ENCODE results near the gene CTNNB1.

Gene CTNNB1

DNA sequence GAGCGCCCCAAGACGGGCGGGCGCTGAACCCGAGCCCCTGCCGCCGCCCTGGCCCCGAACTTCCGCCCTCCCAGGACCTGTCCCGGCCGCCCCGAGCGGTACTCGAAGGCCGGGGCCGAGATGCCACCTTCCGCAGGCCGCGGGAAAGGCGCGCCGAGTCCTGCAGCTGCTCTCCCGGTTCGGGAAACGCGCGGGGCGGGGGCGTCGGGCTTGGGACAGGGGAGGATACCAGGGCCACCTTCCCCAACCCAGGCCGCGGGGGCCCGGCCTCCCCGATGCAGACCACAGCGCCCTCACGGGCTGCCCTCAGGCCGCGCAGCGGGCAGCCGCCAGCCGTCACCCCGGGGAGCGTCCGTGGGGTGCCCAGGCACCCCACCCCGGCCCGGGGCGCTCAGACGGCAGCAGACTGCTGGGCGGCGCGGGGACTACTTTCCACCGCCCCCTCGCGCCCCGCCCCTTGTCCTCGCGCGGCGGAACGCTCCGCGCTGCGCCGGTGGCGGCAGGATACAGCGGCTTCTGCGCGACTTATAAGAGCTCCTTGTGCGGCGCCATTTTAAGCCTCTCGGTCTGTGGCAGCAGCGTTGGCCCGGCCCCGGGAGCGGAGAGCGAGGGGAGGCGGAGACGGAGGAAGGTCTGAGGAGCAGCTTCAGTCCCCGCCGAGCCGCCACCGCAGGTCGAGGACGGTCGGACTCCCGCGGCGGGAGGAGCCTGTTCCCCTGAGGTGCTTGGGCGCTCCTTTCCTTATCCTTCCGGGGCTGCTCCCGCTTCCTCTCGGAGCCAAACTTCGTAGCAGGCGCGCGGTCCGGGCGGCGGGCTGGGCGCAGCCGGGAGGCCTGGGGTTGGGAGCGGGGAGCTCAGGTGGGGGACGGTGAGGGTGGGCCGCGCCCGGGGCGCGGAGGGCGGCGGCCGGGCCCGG lies at the start of gene CTNNB1:
TSS of gene CTNNB1 (plus strand) at position 556 of the 916 bp plus-strand sequence. CDS start 24,564 bp downstream, outside the sequence.
- DNase-seq = peak; percentile 85 to 94 (median 90)

DNA sequence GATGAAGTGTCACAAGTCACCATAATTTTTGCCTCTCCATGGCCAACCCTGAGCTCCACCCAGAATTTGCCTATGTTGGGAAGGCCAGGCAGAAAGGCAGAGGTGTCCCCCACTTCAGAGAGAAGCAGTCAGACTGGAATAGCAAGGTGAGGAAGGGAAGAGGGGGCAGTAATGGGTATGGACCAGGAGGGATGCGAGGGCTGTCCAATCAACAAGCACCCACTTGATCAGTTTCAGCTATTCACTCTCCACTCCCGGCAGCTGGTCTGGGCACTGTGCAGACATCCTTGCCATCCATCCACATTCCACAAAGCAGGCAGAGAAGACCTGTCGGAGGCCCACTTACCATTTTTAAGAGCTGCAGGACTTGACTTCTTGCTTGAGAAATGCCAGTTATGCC lies 43.5 kb upstream of the CTNNB1 start:
- DNase-seq = no peak

DNA sequence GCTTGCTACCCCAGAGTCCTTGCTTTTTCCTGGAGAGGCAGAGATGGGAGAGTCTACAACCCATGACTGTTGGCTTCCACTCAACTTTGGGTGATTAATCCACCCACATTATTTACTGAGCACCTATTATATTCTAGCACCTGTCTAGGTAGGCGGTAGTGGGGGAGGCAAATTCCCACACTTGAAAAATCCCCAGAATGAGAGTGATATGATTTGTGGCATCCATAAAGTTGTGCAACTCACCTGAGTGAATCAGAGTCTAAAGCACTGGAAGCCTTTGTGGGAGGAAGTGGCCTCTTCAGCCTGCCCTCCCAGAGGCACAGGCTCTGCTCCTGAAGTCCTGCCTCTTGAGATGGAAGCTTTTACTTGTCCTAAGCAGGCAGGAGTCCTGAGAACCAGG lies 40.4 kb upstream of the CTNNB1 start:
- DNase-seq = no peak

DNA sequence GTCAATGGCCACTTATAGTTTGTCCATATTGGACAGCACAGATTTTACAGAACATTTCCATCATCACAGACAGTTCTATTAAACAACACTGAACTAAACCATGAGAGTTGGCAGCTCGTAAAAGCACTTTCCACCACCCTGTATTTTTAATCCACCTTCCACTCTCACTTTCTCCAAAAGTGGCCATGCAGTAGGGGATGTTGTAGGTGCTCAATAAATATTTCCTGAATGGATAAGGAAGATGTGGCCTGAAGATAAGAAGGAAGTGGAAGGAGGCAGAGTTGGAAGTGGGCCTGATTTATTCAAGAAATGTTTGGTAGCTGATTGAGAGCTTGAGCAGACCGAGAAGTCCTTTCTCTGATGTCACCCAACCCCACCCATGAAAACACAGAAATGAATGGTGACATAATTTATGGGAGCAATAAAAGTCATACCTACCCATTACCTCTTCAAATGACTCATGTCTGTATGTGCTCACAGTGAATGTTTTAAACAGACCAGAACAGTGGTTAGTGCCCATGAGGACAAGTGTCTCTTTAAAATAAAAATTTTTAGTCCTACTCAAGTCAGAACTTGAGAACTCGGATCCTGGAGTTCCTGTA lies 39.6 kb upstream of the CTNNB1 start:
- no peak for DNase-seq

DNA sequence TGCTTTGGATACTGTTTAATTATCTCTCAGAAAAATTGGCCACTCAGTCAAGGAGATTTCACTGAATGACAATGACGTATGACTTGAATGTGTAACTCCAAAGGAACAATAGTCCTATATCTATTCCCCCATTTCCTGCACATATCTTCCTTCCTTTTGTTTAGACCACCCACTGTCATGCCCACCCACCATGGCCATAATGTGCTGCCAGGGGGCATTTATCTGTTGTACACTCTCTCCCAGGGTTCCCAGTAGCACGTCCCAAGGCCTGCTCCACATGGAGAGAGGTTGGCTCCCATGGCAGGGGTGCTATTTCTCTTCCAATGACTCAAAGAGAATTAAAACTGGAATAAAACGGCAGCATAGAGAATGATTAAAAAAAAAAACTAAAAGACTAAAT lies 36.8 kb upstream of the CTNNB1 start:
- DNase-seq = no peak

DNA sequence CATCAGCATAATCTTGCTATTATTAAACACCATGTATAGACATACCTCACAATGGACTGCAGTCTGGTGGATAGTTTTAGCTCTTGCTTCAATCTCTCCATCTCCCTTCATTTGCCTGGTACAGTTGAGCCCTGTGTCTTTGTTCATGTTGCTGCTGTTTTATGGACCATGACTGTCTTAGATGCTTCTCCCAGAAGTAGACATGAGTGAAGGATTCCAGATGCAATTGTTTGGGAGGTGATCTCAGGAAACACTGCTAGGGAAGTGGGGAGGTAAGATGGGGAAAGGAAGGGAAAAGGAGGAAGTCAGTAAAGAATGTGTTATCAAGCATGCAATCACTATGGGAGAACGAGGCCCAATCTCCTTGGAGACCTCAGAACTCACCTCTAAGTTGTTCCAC lies 36.3 kb upstream of the CTNNB1 start:
- DNase-seq = no peak

DNA sequence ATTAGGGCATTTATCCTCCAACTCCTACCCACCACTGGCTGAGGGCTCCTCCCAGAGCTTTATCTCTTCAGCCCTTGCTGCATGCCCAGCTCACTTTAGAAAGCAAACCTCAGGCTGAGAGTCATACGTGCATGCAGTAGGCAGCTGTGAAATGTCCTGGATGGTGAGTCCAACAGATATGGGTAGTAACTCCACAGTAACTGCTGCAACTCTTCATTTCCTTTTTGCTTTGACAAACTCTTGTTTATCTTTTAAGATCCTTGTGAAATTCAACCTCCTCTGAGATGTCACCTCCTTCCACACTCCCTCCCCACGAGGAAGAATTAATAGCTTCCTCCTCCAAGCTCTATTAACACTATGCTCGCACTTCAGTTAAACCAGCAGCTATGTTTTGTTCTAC lies 35.9 kb upstream of the CTNNB1 start:
- no peak for DNase-seq

DNA sequence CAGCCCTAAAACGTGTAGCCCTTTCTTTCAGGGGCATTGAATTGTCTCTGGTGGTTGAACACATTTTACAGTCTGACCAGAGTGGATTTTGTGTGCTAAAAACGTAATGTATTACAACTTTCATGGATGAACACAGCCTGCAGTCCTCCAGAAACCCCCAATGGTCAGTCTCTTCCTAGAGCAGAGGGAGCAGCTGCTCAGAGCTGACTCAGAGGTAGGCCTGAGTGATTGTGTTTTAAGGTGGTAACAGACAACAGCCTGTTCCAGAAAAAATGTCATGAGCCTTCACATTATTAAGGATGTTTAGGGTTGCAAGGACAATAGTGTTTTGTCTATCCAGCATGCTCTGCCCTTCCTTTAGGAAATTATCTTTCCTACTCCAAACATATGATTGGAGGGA lies 34.5 kb upstream of the CTNNB1 start:
- DNase-seq = no peak

DNA sequence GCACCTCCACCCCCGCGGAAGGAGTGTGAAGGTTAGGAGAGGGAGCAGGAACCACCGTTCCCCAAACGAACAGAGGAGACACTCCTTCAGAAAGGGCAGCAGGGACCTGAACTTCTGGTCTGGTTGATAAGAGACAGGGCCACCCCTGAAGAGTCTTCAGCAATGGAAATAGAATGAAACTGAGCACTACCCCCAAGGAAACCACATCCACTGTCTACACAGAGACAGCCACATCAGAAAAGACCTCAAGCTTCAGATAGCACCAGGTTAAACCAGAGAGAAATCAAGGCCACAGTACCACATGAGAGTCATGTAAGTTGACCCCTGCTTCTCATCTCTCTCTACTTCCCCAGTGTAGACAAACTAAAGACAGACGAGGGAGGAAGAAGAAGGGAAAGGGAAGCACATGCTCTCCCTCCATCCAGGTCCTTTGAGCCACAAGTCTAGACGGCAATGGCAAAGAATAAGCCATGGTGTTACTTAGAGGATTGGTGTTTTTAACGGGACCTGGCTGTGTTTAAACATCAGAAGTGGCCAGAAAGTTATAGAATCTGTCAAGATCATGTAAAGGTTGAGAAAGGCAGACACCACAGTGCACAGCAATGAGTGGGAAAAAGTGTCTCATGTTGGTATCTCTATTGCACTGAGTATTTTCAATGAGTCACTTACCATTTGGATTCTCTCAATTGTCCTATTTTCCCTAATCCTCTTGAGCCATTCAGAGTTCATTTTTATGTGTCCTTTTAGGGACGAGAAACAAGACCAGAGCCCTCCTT lies 31.4 kb upstream of the CTNNB1 start:
- no peak for DNase-seq

DNA sequence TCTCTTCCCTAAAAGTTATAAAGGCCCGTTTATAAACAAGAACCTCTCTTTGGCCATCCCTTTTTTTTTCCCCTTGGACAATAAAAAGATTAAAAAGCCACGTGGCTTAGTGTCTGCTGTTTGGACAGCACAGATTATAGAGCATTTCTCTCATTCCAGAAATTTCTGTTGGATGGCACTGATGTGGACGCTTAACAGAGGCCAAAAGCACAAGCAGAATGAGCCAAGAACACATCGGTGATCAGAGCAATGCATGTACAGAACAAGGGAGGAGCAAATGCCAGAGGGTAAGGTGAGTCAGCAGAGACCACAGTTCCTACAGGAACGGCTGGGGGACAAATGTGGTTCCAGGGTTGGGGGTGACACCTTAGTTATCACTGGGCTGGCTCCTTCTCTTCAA lies 30.3 kb upstream of the CTNNB1 start:
- no peak for DNase-seq

DNA sequence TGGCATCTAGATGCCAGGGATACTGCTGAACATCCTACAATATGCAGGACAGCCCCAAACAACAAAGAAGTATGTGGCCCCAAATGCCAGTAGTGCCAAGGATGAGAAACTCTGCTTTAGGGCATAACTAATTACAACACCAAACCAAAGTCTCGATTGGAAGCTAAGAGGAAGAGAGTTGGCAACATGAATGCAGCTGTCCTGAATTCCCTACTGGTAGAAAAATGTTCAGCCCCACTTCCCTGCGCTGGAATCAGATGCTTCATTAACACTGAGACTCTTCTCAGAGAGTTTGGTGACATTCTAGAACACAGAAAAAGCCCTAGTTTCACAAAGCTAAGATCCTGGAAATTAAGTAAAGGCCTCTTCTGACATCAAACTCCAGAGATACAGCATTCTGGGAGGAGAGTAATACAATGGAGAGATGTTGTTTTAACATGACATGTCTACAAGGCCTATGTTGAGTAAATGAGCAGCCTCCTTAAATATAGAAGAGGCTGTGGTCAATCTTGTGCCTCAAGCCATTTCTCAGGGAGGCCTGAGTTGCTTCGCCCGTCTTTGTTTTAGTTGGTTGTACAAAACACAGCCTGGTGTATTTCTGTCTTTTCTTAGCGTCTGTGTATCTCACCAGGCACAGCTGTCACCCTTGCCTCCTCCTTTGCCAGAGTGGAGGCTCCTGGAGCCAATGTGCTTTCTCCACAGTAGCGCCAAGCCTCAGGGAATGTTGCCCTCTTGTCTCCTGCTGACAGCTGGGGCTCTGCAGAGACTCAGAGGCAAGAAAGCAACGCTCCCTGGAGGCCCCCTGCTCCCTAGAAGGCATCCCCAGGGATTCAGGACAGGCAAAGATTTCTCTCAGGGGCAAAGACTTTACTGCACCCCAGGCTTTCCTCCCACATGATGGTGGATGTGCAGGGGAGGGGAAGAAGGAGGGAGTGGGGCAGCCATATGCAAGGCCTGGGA lies 25.1 kb upstream of the CTNNB1 start:
- DNase-seq = no peak

DNA sequence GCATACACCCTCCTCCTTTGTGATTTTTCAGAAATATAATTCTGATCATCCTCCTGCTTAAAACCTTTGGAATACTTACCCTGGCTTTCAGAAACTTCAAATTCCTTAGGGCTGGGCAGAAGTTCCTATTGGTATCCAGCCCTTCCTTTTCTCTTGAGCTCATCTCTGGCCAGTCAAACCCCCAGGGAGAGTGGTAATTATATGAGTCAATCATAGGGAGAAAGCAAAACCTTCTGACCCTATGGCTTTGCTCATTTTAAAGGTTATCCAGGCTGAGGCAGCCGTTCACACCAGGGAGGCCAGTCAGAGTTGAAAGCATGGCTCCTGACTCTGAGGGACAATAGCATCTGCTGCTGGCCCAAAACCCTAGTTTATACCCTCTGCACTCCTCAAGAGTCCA lies 23.9 kb upstream of the CTNNB1 start:
- DNase-seq = no peak

DNA sequence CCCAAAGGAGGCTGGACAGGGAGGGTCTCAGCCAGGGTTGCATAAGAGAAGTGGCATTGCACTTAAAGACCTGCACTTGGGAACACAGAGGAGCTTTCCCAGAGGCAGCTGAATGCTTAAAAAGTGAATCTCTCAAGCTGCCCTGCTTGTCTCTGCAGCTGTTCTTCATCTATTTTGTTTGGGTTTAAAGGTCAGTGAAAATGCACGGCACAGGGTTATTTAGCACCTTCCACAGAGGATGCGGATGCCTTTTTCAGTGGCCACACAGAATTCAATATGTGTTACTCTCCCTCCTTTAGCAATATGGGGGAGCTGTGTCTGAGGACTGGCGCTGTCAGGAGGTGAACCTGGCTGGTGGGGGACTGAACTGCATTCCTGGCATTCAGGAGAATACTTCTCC lies 22.7 kb upstream of the CTNNB1 start:
- DNase-seq = no peak

DNA sequence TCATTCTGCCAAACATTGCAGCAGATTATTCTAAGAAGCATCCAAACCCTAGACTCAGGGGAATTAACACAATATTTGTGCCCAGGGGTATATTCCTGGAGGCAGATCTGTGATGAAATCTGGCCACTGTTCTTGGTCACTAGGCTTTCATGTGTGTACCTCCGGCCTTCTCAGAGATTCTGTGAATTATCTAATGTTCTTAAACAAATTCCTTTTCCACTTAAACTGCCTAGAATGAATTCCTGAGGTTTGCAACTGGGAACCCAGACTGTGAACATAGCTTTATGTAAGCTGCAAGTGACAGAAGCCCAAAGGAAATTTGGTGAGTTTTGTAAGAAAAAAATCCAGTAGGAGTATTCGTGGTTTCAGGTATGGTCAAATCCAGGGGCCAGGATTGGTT lies 20.7 kb upstream of the CTNNB1 start:
- no peak for DNase-seq

DNA sequence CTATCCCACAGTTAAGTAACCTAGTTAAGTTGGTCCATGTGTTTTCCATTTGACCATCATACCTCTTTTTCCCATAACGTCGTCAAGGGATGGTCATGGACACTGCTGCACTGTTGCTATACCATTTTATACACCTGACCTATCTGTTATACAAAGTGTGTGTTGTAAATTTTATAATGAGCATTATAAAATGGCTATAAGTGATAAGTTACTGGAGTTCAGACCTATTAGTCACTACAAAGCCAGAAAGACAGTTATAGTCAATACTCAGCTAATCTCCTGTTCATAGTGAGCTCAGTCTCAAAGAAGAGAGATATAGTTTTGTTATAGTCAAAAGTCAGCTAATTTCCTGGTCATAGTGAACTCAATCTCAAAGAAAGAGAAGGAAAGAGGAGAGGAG lies 18.9 kb upstream of the CTNNB1 start:
- no peak for DNase-seq

DNA sequence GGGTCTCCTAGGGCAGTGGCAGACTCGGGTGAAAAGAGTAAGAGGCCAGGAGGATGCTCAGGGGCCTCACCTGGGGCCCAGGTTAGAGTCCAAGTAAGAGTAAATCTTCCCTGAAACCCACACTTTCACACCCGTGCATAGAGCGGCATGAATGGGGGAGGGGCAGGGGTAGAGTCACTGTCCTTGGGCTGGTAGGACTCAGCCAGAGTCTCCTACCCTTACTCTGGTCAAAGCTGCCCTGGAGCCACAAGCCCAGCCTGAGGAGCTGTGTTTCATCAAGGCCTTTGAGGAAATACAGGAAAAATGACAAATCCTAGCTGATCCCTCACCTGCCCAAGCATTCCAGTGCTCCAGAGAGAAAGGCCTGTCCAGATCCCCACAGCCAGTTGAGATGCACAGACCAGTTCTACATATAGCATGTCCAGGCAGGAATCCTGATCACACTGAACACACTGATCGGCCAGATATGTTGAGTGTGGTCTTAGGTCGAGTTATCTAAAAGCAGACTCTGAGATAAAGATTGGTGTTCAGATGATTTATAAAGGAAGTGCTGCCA lies 16.7 kb upstream of the CTNNB1 start:
- no peak for DNase-seq

DNA sequence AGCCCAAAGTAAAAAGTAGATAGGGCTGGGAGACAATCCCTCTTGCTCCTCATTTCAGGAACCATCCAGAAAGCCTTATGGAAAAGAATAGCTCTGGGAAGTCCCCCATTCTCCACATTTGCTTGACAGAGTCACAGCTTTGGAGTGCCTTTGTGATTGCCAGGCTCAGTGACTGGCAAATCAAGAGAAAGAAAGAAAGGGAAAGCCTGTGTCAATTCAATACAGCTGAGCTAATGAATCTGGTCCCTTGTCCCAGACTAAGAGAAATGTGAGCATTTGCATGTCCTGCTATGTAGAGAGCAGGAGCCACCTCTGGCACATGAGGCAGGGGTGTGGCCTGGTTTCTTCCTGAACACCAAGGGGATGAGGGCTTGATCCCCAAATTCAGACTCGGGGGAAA lies 14.9 kb upstream of the CTNNB1 start:
- DNase-seq = no peak

DNA sequence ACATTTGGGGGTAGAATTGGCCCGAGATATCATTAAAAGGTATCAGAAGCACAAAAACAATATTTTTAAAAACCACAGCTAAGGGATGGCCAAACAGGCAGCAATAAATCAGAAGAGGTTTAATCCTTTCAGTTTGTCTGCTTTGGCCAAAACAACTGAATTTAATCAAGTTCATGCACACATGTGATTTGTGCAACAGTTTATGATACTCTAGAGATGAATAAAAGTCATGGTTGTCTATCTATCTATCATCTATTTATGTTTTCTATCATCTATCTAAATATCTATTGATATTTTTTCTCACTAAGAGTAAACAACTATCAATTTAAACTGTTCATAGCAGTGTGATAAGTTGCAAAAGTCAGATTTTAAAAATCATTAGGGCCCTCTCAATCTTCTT lies 13.0 kb upstream of the CTNNB1 start:
- no peak for DNase-seq

DNA sequence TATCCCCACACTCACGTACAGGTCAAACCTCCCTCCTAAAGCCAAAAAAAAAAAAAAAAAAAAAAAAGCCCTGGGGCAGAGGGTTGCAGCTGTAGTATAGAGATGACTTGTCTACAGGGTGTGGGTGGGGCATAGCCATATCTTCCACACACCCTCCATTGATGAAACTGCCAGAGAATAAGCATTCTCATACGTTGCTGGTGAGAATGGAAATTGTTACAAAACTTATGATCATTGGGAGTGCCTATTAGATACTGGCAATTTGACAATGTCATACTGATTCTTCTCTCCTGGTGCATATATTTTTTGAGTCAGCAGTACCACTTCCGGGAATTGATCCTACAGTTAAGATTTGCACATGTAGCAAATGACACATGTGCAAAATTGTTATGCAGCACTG lies 11.0 kb upstream of the CTNNB1 start:
- DNase-seq = no peak

DNA sequence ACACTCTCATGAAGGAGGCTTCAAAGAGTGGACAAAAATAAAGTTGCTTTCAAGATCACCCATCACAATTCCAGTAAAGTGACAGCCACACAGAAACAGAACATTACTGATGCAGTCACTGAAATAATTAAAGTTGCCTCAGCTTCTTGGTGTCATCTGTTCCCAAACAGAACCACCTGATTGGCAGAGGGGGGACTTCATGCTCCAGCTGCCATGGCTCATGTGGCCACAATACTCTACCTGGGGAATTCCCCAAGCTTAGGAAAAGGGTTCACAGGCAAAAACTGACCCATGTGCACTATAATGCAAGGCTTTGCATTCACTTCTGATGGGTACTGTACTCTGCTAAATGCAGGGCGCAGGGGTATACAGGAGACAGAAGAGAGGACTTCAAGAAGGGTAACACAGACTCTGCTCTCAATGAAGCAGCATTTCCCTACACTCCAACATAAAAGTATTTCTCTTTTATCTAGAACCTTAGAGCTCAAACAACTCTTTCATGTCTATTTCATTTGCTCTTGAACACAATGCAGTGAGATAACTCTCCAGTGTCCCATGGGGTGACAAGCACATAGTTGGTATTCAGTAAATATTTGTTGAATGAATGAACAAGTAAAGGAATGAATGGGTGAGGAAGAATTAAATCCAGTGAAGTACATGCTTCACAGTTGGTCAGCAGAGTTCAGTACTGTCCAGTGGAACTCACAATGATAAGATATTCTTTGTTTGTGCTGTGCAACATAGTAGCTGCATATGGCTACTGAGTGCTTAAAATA lies 8.6 kb upstream of the CTNNB1 start:
- no peak for DNase-seq

DNA sequence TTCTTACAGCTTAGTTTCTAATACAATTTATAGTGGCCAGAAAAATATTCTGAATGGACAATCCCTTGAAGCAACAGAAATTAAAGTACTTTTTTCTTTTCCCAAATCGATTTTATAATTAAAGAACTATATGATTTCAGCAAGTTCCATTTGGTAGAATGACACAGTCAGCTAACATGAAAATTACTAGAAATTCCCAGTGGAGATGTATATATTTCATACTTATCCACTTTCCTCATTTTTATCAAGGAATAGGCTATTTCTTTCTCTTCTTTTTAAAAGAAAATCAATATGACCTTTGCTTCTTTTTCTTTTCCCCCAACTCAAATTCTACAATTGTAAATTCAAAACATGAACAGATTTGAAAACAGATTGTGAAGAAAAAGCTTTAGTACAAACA lies 6.4 kb upstream of the CTNNB1 start:
- no peak for DNase-seq
